HT1080 (cell line): ENCODE measurements around the gene FAM241A. TPM values are rescaled to one million over a fixed set of nuclear protein-coding genes. Genes with fewer than 3 reads are reported as not detected.

Experiments used
- DNase-seq: peaks from one replicate; pipeline ENCODE4 v3.0.0-alpha.2; 2015; ENCODE audit warnings: low read depth
- total RNA-seq: library from RNA; depleted of rRNA; stranded (reverse); fragments of >200 nt; shearing (Covaris generic); gene quantifications from 2 replicates; pipeline ENCODE4 v1.2.3, GENCODE V29; 2014; rRNA removed

Gene FAM241A
- total RNA-seq, 1 experiment from 2014 or later: 4.8 TPM

GRCh38 chr4:112213091-112213490 lies 67.8 kb downstream of the FAM241A start:
- no peak for DNase-seq

GRCh38 chr4:112213856-112214255 lies 68.6 kb downstream of the FAM241A start:
- DNase-seq: peak; percentile 63

DNA sequence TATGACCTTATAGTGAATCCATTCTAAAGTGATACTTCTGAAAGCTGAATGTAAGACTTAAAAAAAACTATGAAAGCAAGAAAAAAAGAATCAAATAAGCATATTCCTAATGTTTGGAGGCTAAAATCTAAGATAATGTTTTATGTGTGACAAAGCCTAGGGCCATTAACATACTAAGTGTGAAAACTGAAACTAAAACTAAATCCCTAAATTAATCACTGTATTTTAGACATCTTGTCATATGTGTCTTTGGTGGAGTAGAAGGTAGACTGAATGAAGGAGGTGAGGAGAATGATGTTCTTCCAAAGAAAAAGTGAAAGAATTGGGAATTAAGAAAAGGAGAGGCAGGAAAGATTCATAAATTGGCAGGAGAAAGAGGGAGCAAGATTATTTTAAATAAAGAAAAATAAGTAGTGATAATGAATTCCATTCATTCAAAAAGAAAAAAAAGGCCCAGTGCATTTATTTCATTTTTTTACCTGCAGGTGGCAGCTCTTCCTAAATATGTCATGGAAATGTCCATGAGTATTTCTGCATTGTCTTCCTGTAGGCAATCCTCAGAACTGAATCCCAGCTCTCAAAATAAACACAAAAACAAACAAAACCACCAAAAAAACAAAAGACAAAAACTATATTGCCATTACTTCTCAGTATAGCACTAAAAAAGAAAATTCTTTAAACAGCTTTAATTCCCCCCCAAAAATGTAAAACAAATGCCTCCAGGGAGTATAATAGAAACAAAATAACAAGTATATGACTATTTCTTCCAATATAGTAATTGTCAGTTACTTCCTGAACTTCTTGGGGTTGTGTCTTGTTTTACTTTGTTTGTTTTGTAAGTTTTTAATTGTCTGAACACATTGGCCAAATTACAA lies 69.4 kb downstream of the FAM241A start:
- DNase-seq: peak; percentile 34

DNA sequence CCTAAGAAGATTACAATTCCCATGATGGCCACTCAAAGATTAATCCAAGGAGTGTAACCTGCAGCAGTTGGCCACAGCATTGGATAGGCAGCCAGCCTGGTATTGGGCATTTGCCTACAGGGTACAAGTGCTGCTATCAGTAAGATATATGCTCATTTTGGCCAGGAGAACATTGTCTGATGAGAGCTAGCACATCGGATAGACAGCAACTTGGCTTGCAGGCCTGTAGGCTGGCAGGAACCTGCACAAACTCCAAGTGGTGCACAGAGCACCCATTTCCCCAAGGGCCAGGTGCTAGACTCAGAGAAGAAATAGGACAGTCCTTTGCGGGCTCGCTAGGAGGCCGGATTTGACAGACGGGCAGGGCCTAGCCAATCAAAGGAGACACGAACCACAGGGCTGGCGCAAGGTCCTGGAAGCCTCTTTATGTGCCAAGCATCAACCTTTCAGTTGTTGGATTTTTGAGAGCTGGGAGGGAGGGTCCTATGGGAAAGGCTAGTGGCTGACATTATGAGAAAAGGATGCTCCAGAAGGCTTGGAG lies 74.6 kb downstream of the FAM241A start:
- no peak for DNase-seq

- no peak for DNase-seq
Measured at GRCh38 chr4:112222219-112222955, 77.1 kb downstream of the FAM241A start.

DNA sequence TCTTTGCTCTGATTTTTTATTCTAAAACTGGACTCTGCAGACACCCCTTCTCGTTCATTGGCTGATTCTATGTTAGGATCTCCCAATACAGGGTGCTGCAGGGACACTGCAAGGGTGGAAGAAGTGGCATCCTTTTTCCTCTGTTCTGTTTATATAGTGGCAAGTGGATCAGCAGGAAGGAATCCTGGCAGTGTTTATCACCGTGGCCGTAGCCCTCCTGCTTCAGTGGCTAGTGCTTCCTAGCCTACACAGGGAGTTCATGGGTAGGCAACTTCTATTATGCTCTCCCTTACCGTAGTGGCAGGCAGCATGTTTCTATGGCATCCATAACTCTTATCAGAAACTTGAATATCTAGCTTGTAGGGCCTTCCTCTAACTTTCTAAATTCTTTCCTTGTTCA lies 79.9 kb downstream of the FAM241A start:
- DNase-seq: no peak

DNA sequence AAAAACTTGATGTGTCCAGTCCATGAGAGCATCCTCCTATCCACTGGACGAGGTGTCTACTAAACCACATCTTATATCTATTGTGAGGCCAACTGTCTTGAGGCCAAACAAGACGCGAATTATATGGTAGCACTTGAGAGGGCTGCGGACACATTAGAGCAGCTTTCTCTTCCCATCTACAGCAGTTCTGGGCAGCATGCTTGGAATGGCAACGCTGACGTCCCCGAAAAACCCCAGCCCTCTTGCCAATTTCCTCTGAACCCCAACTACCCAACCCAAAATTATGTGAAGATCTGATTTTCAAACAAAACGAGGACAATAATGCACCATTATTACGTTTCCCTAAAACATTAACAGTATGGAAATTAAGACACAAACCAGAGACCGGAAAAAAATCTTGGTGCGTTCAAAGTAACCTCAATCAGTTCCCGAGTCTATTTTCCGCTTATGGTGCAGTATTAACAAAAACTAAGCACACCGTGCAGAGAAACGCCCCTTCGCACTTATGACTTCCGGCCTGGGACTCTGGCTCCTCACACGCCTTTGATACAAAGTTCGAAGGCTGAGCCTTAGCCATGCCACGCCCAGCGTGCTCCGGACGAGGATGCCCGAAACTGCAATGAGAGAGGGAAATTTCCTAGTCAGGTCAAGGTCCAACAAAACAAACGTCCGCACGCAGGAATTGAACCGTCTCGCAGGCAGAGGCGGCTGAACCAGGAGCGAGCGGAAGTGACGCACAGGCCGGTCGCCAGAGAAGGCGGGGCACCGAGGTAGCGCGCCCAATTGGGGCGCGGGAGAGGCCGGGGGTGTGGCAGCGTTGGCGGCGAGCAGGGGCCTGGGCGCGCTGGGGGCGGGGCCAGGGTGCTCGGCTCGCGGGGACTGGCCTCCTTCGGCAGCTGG lies 85.9 kb downstream of the FAM241A start:
- DNase-seq: peak; percentile 99

DNA sequence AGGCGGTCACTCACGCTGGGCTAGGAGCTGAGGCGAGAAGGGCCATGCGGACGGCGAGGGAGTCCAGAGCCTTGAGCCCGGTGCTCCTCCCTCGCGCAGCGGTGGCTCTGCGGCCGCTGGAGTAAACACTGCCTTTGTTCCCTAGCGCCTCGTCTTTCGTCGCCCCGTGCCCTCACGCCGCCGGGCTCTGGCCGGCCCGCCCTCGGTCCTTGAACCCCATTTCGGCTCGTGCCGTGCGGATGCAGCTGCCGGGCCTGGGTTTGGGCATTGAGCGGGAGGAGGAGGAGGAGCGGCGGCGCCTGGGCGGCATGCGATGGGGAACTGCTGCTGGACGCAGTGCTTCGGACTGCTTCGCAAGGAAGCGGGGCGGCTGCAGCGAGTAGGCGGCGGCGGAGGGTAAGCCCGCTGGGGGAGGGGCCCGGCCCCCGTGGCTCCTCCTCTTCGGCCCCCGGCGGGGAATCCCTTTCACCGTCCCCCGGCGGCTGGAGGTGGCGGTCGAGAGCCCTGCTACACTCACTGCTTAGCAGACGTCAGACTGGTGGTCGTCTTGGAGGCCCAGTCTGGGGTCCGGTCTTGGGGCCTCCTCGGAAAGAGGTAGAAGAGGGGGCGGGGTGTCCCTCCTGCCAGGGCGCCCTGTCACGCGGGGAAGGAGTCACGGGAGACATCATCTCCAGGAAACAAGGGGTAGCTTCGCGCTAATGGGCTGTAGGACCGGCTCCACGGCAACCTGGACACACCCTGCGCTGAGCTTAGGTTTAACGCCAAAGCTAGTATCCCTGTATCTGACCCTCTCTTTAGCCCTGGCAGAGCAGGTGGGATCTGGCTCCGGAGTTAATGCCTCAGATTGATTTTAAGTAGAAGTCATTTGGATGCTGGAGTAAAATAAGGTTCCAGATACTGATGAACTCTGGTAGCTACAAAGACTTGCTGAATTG lies 86.8 kb downstream of the FAM241A start, which contains the start of gene AP1AR:
AP1AR (plus strand) TSS at position 9 of the 935 bp plus-strand sequence; CDS start at position 314, 305 bp downstream.
- peak; percentile 84 for DNase-seq

- peak; percentile 74 for DNase-seq
Measured at GRCh38 chr4:112234952-112235609, 89.8 kb downstream of the FAM241A start.

- DNase-seq: no peak
Measured at GRCh38 chr4:112236040-112236439, 90.8 kb downstream of the FAM241A start.

DNA sequence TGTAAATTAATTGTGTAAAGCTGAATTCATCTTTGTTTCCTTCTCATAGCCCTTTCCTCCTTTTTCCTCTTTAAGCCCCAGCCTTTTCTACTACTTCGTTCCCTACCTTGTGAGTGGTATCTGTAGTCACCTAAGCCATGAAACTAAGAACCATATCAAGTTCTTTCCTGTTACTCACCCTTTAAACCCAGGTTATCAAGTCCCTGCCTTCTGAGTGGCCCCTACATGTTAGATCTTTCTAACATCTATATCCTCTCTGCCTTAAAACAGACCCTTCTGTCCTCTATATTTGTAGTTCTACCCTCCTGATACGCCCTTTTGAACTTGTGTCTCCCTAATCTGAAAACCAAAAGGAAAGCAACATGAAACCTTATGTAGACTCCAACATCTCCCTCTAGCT lies 93.6 kb downstream of the FAM241A start:
- no peak for DNase-seq

Other genes starting within 250 kb of the FAM241A start
- gene AP1AR, start 86.3 kb downstream of the FAM241A start, total RNA-seq: 26.3 and 27.9 TPM in 2 replicates
- gene TIFA, start 140.4 kb downstream of the FAM241A start, total RNA-seq: 9.3 and 18.6 TPM in 2 replicates
- 3.7 and 5.1 TPM in 2 replicates for gene ALPK1, start 151.9 kb downstream of the FAM241A start, total RNA-seq